Tibial nerve (tissue), 3 donors: ENCODE measurements around the gene SNRPD1.

Experiments
- POLR2A ChIP-seq, 2 donors: fragments of 450-650 bp; IDR thresholded peaks; one replicate each; pipeline ENCODE4 v1.6.1; 2017; ENCODE audit warnings: antibody characterized with exemption in 2 of 2, mild to moderate bottlenecking in 2 of 2, moderate library complexity in 2 of 2
- TF ChIP-seq, protein P1 (sequence below), 5 experiments: fragments of 200-600 bp in 3 of 5; fragments of 450-650 bp in 2 of 5; sonication (generic) in 3 of 5; IDR thresholded peaks; one replicate each; pipeline ENCODE4 v1.5.1; 2016 to 2019; ENCODE audit warnings: antibody characterized with exemption in 5 of 5, mild to moderate bottlenecking in 3 of 5, moderate library complexity in 2 of 5

DNA sequence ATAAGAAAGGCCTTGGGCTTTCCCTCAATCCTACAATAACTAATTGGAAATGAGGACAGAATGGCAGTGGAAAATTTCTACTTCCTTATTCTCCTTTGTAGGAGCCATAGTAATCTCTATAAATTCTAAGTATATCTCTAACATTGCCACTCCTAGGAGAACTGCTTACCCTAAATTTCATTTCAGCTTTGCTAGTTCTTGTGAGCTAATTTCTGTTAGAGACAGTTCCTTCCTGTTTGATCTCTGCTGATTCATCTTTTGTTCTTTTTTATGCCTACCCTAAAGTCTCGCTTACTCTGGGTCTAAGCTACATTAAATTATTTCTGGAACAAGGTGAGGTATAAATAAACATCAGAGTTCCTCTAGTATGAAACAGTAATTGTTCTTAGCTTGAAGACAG is 66.7 kb downstream of the SNRPD1 start:
- TF ChIP-seq POLR2A (IDR thresholded peaks at IDR 0.05): no peak
- TF ChIP-seq, protein P1, sequence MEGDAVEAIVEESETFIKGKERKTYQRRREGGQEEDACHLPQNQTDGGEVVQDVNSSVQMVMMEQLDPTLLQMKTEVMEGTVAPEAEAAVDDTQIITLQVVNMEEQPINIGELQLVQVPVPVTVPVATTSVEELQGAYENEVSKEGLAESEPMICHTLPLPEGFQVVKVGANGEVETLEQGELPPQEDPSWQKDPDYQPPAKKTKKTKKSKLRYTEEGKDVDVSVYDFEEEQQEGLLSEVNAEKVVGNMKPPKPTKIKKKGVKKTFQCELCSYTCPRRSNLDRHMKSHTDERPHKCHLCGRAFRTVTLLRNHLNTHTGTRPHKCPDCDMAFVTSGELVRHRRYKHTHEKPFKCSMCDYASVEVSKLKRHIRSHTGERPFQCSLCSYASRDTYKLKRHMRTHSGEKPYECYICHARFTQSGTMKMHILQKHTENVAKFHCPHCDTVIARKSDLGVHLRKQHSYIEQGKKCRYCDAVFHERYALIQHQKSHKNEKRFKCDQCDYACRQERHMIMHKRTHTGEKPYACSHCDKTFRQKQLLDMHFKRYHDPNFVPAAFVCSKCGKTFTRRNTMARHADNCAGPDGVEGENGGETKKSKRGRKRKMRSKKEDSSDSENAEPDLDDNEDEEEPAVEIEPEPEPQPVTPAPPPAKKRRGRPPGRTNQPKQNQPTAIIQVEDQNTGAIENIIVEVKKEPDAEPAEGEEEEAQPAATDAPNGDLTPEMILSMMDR (IDR thresholded peaks at IDR 0.05): no peak
